WERI-Rb-1 (cell line): ENCODE measurements around the gene SLC25A25.

Experiments used
- DNase-seq: peaks from one replicate; pipeline ENCODE4 v3.0.0-alpha.2; 2020
- H3K27ac ChIP-seq: fragments of 250-450 bp; sonication (Bioruptor Pico); 2 replicates; pipeline ENCODE4 v1.5.1; 2020; ENCODE audit warnings: mild to moderate bottlenecking, moderate library complexity
- H3K27me3 ChIP-seq: fragments of 250-450 bp; sonication (Bioruptor Pico); 2 replicates; pipeline ENCODE4 v1.5.1; 2021; ENCODE audit warnings: mild to moderate bottlenecking, low read depth, moderate library complexity; ENCODE audit not compliant: insufficient read depth, severe bottlenecking
- H3K36me3 ChIP-seq: fragments of 250-450 bp; sonication (Bioruptor Pico); 2 replicates; pipeline ENCODE4 v1.5.1; 2020; ENCODE audit warnings: mild to moderate bottlenecking, moderate library complexity
- H3K4me3 ChIP-seq: 2 replicates; pipeline ENCODE4 v1.5.1; 2011; ENCODE audit warnings: low read depth, mild to moderate bottlenecking, control low read depth, low read length
- H3K9me3 ChIP-seq: fragments of 250-450 bp; sonication (Bioruptor Pico); 2 replicates; pipeline ENCODE4 v1.5.1; 2021; ENCODE audit warnings: mild to moderate bottlenecking, moderate library complexity; ENCODE audit not compliant: severe bottlenecking
- TF ChIP-seq, protein P1 (sequence below): IDR thresholded peaks from 2 replicates; pipeline ENCODE4 v1.5.1; 2011; ENCODE audit warnings: low read depth, mild to moderate bottlenecking, control low read depth, inconsistent platforms, low read length

Gene SLC25A25

GRCh38 chr9:128121466-128121810 is 53.4 kb downstream of the SLC25A25 start:
- no peak for DNase-seq
- Histone ChIP-seq H3K4me3 (no peak overlapping the region), H3K27me3 (no peaks in the 10 kb centered on the region), H3K27ac (no peak overlapping the region), H3K36me3 (peaks cover 57% of the 10 kb centered on the region), H3K9me3 (no peaks in the 10 kb centered on the region)
- TF ChIP-seq, protein P1, sequence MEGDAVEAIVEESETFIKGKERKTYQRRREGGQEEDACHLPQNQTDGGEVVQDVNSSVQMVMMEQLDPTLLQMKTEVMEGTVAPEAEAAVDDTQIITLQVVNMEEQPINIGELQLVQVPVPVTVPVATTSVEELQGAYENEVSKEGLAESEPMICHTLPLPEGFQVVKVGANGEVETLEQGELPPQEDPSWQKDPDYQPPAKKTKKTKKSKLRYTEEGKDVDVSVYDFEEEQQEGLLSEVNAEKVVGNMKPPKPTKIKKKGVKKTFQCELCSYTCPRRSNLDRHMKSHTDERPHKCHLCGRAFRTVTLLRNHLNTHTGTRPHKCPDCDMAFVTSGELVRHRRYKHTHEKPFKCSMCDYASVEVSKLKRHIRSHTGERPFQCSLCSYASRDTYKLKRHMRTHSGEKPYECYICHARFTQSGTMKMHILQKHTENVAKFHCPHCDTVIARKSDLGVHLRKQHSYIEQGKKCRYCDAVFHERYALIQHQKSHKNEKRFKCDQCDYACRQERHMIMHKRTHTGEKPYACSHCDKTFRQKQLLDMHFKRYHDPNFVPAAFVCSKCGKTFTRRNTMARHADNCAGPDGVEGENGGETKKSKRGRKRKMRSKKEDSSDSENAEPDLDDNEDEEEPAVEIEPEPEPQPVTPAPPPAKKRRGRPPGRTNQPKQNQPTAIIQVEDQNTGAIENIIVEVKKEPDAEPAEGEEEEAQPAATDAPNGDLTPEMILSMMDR, result no peak

GRCh38 chr9:128121924-128122808 is 54.1 kb downstream of the SLC25A25 start:
- TF ChIP-seq, protein P1, result no peak
- Histone ChIP-seq H3K27me3 (no peaks in the 10 kb centered on the region), H3K36me3 (peaks cover 57% of the 10 kb centered on the region), H3K27ac (no peak overlapping the region), H3K9me3 (no peaks in the 10 kb centered on the region), H3K4me3 (no peak overlapping the region)
- no peak for DNase-seq

DNA sequence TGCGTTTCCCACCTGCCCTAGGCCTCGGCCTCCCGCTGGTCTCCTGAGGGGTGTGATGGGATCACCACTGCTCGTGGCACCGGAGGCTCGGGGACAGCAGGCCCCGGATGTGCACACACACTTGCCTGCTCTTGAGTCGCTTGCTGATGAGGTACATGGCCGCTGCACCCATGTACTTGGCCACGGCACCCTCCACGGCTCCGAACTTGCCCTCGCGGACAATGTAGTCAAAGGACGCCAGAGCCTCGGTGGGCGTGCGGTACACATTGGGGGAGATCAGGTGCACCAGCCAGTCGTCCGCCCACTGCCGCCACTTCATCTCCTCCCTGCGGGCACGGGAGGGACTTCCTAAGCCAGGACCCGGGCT is 54.8 kb downstream of the SLC25A25 start:
- no peak overlapping the region for H3K27ac ChIP-seq
- peaks cover 57% of the 10 kb centered on the region for H3K36me3 ChIP-seq
- no peak overlapping the region for H3K4me3 ChIP-seq
- no peak for DNase-seq
- no peaks in the 10 kb centered on the region for H3K27me3 ChIP-seq
- no peaks in the 10 kb centered on the region for H3K9me3 ChIP-seq
- TF ChIP-seq, protein P1, result no peak

GRCh38 chr9:128123451-128124080 is 55.5 kb downstream of the SLC25A25 start:
- Histone ChIP-seq H3K4me3 (no peak overlapping the region), H3K36me3 (peaks cover 57% of the 10 kb centered on the region), H3K9me3 (no peaks in the 10 kb centered on the region), H3K27me3 (no peaks in the 10 kb centered on the region), H3K27ac (no peak overlapping the region)
- TF ChIP-seq, protein P1, result no peak
- DNase-seq, result no peak

DNA sequence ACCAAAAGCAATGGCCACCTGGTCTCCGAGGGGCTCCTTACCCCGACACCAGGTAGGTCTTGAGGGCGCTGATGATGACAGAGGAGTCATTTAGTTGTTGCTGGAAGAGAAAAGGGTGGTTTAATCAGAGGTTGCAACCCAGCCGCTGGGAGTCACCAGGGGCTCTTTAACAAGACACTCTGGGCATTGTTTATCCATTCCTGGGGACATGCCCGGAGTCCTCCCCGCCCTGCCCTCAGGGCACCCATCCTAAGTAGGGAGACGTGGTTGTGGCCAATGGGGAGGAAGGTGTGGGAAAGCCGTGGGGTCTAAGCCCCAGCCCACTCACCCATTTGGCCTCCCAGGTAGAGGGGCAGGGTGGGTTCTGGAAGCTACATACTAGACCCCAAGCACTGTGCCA is 56.4 kb downstream of the SLC25A25 start:
- Histone ChIP-seq H3K27ac (no peak overlapping the region), H3K36me3 (peaks cover 57% of the 10 kb centered on the region), H3K27me3 (no peaks in the 10 kb centered on the region), H3K9me3 (peaks cover 5% of the 10 kb centered on the region), H3K4me3 (no peak overlapping the region)
- no peak for DNase-seq
- TF ChIP-seq, protein P1, result no peak
